Measurements from ENCODE around the gene FBXO7. TPM values are rescaled to one million over a fixed set of nuclear protein-coding genes. Genes with fewer than 3 reads are reported as not detected.

FBXO7 gene
- total RNA-seq, 1 donor from 2014 or later = 109 TPM

GRCh38 chr22:32527756-32528155, 53.1 kb downstream of the FBXO7 start:
- ATAC-seq (no peak), DNase-seq (ENCODE audit: low spot score) (no peak)
- intact Hi-C loops (cut with DNase I) = loop anchor here (5.0 kb wide), 1 partner anchor 475 kb away; no protein-coding TSS in a partner anchor

- peak; percentile 69 for DNase-seq (ENCODE audit: low spot score)
- intact Hi-C loops (cut with DNase I) = loop anchor here (5.0 kb wide), 1 partner anchor 474 kb away; no protein-coding TSS in a partner anchor
- ATAC-seq = peak; percentile 6
Observed at GRCh38 chr22:32528316-32528715, 53.7 kb downstream of the FBXO7 start.

GRCh38 chr22:32528984-32529982, 54.7 kb downstream of the FBXO7 start:
- DNase-seq (ENCODE audit: low spot score) = peak; percentile 94
- intact Hi-C loops (cut with DNase I) = loop anchor here (5.0 kb wide), 1 partner anchor 473 kb away; no protein-coding TSS in a partner anchor
- peak; percentile 76 for ATAC-seq

- no peak for DNase-seq (ENCODE audit: low spot score)
- intact Hi-C loops (cut with DNase I) = loop anchor here (10.0 kb wide), 1 partner anchor 264 kb away; no protein-coding TSS in a partner anchor
- no peak for ATAC-seq
Observed at GRCh38 chr22:32531228-32531627, 56.6 kb downstream of the FBXO7 start.

GRCh38 chr22:32531931-32532819, 57.6 kb downstream of the FBXO7 start:
- intact Hi-C loops (cut with DNase I) = loop anchor here (10.0 kb wide), 1 partner anchor 263 kb away; no protein-coding TSS in a partner anchor
- ATAC-seq = peak; percentile 82
- DNase-seq (ENCODE audit: low spot score) = peak; percentile 92

GRCh38 chr22:32532820-32533128, 58.2 kb downstream of the FBXO7 start:
- ATAC-seq (no peak), DNase-seq (ENCODE audit: low spot score) (no peak)
- intact Hi-C loops (cut with DNase I) = loop anchor here (10.0 kb wide), 1 partner anchor 262 kb away; no protein-coding TSS in a partner anchor

GRCh38 chr22:32533265-32534111, 58.9 kb downstream of the FBXO7 start:
- DNase-seq (ENCODE audit: low spot score) (no peak), ATAC-seq (no peak)
- intact Hi-C loops (cut with DNase I) = loop anchor here (10.0 kb wide), 1 partner anchor 261 kb away; no protein-coding TSS in a partner anchor

GRCh38 chr22:32534252-32535235, 59.9 kb downstream of the FBXO7 start:
- intact Hi-C loops (cut with DNase I) = loop anchor here (10.0 kb wide), 1 partner anchor 260 kb away; no protein-coding TSS in a partner anchor
- peak; percentile 70 for DNase-seq (ENCODE audit: low spot score)
- peak; percentile 45 for ATAC-seq

GRCh38 chr22:32535531-32536190, 61.0 kb downstream of the FBXO7 start:
- ATAC-seq (no peak), DNase-seq (ENCODE audit: low spot score) (no peak)
- intact Hi-C loops (cut with DNase I) = loop anchor here (10.0 kb wide), 1 partner anchor 259 kb away; no protein-coding TSS in a partner anchor

- ATAC-seq = no peak
- no peak for DNase-seq (ENCODE audit: low spot score)
- intact Hi-C loops (cut with DNase I) = loop anchor here (10.0 kb wide), 1 partner anchor 258 kb away; no protein-coding TSS in a partner anchor
Observed at GRCh38 chr22:32536352-32536751, 61.7 kb downstream of the FBXO7 start.

GRCh38 chr22:32538521-32538920, 63.9 kb downstream of the FBXO7 start:
- ATAC-seq (no peak), DNase-seq (ENCODE audit: low spot score) (no peak)
- intact Hi-C loops (cut with DNase I) = loop anchor here (10.0 kb wide), 1 partner anchor 256 kb away; no protein-coding TSS in a partner anchor

GRCh38 chr22:32539631-32540421, 65.2 kb downstream of the FBXO7 start:
- ATAC-seq (no peak), DNase-seq (ENCODE audit: low spot score) (no peak)
- intact Hi-C loops (cut with DNase I) = loop anchor here (10.0 kb wide), 1 partner anchor 255 kb away; no protein-coding TSS in a partner anchor

- no peak for ATAC-seq
- no peak for DNase-seq (ENCODE audit: low spot score)
- intact Hi-C loops (cut with DNase I) = no loop called here
Observed at GRCh38 chr22:32541481-32541880, 66.9 kb downstream of the FBXO7 start.

- intact Hi-C loops (cut with DNase I) = no loop called here
- ATAC-seq = no peak
- DNase-seq (ENCODE audit: low spot score) = no peak
Observed at GRCh38 chr22:32542066-32542676, 67.6 kb downstream of the FBXO7 start.

- ATAC-seq (peak; percentile 84), DNase-seq (ENCODE audit: low spot score) (no peak)
- intact Hi-C loops (cut with DNase I) = no loop called here
Observed at GRCh38 chr22:32542677-32543357, 68.2 kb downstream of the FBXO7 start.

Data from sciatic nerve (tissue), 2 donors.